ENCODE measurements around the gene PDE11A.

Gene PDE11A

DNA sequence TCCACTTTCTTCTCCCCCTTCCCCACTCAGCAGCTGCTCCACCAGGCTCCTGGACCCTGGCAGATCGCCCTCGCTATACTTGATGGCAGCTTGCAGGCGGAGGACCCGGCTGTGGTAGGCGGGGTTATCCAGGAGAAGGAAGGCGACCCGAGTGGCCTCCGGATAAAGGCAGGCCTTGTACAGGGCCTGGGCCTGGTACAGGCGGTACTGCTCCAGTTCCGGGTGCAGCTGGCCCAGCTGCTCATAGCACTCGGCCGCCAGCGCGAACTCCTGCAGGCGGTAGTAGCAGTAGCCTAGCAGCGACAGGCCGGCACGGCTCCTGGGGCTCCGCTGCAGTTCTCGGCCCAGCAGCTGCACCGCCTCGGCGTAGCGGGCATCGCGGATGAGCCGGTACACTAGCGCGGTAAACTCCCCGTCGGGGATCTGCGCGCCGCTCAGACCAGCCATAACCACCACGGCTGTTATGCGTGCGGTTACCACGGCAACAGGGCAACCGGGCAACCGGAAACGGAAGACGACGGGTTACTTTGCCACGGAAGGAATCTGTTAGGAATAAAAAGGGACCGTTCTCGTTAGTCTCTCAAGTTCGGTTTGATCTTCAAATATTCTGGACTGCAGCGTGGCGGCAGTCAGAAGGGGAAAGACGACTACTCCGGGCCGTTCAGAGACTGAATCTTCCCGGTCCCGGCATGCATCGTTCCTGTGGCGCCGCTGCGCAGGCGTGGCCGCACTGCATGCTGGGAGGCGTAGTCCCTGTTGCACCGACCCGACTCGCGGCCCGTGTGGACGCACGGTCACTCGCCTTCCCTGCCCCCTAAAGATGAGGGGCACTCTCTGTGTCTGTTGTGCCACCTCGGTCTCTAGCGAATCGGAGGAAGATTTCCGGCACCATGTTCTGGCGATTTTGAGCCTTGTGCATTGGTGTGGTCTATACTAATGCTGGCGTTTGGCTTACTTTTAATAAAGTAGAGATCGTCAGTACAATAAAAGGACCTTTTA lies 454.0 kb downstream of the PDE11A start:
- DNase-seq = peak; percentile 29

GRCh38 chr2:177617849-177618248 lies 454.7 kb downstream of the PDE11A start:
- no peak for DNase-seq

- no peak for DNase-seq
These were observed 455.8 kb downstream of the PDE11A start for GRCh38 chr2:177616731-177617130.

- no peak for DNase-seq
These were observed 456.5 kb downstream of the PDE11A start for GRCh38 chr2:177616066-177616465.

- DNase-seq = no peak
These were observed 459.9 kb downstream of the PDE11A start for GRCh38 chr2:177612659-177613058.

- no peak for DNase-seq
These were observed 461.2 kb downstream of the PDE11A start for GRCh38 chr2:177611310-177611886.

- DNase-seq = no peak
These were observed 461.8 kb downstream of the PDE11A start for GRCh38 chr2:177610813-177611212.

GRCh38 chr2:177606636-177607035 lies 465.9 kb downstream of the PDE11A start:
- DNase-seq = no peak

GRCh38 chr2:177604271-177605065 lies 468.1 kb downstream of the PDE11A start:
- DNase-seq = no peak

DNA sequence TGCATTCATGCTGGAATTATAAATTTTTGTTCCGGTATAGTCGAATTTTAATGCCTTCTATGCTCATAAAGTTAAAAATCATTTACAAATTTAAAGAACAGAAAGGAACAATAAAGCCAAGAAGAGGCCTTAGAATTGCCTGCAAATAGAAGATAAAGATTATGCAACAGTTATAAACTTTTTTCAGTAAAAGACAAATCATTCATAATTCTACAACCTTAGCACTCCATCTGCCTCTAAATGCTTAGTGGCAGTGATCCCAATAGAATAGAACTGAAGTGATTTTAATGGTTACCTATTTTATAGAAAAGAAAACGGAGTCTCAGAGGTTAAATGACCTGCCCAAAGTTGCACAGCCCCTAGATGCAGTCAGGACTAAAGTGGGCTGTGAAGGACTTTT lies 468.8 kb downstream of the PDE11A start:
- no peak for DNase-seq

GRCh38 chr2:177603181-177603580 lies 469.4 kb downstream of the PDE11A start:
- DNase-seq = no peak

DNA sequence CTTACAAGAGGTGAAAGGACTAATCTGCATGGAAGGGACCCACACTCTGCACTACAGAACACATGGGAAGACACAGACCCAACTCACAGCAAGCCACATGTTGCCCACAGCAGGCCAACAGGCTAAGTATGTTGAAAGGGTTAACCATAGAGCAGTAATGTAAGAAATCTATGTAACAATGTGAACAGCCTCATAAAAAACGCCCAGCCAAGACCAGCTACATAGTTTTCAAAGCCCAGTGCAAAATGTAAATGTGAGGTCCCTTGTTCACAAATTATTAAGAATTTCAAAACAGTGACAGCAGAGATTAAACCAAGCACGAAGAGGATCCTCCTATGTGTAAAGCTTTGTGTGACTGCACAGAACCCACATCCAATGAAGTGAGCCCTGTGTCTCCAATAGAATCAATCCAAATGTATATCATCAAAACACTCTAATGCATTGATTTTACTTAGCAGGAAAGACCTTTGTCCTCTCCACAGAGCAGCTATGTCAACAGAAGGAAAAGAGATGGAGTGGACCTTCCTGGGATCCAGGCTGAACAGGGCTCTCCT lies 469.9 kb downstream of the PDE11A start:
- no peak for DNase-seq

DNA sequence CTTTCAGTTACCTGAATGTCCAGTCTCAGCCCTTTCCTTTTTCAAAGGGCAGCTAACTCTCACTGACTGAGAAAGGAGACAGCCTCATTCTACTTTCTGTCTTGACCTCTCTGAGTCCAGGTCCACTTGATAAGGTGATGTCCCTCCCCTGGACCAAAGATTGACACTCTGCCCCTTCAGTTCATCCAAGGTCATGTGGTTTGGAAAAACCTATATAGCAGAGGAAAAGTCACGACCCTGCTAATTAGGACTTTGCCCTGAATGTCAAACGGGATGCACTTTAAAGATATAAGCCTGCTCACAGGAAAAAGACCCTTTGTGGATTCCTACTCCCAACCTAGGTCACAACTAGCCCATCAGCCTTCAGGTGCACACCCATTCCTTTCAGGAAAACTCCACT lies 471.7 kb downstream of the PDE11A start:
- DNase-seq = no peak

DNA sequence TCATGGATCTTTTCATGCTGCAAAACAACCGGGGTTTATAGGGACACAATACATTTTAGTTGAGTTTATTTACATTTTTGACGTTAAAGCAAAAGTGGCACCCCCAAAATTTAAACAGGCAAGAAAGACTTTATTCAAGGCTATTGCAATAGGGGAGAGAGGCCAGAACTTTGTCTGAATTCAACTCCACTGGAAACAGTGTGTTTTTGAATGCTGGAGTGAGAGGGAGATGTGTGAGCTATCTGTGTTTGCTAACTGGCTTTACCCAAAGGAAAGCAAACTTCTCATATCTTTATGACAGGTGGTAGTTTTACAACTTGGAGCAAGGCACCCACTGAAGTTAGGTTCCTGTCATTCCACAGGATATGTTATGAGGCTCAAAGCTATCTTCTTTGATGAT lies 472.6 kb downstream of the PDE11A start:
- no peak for DNase-seq

GRCh38 chr2:177599139-177599688 lies 473.4 kb downstream of the PDE11A start:
- no peak for DNase-seq

- no peak for DNase-seq
These were observed 474.0 kb downstream of the PDE11A start for GRCh38 chr2:177598326-177599138.

DNA sequence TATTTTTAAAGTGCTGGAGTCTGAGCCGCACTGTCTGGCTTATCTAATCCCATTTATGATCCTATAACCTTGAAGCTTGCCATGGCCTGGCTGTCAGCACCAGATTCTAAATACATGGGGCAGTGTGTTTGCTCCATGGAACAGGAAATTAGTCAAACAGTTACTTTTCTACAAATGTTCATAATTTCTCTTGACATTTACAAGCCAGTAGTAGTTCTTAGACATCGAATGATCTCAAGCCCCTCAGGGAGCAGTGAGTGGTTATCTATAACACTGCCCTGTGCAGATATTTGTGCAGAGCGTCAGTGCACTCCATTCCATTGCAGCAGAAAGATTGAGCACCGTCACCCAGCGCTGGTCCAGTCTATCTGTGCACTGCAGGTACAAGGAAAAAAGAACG lies 474.8 kb downstream of the PDE11A start:
- DNase-seq = no peak

- DNase-seq = no peak
These were observed 475.7 kb downstream of the PDE11A start for GRCh38 chr2:177596866-177597265.

GRCh38 chr2:177595126-177595845 lies 477.3 kb downstream of the PDE11A start:
- no peak for DNase-seq

- no peak for DNase-seq
These were observed 479.2 kb downstream of the PDE11A start for GRCh38 chr2:177593402-177593801.

DNA sequence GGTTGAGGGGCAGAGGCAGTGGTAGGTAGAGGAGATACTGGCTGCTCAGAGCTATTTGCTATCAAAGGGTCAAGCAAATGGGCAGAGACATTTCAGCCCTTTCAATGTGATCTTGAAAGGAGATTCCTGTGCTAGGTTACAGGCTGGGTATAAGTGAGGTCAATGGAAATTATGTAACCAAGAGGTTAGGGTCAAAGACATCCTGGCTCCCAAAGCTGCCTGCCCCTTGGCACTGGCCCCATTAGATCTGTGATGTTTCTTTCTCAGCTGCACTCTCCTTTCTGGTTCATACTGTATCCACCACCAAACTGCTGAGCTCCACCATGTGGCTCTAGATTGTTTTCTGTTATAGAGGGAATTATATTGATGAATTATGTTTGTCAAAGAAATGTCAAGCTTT lies 479.6 kb downstream of the PDE11A start:
- no peak for DNase-seq
